Measurements from ENCODE around the gene MED13. TPM values are rescaled to one million over a fixed set of nuclear protein-coding genes. Genes with fewer than 3 reads are reported as not detected.

MED13 gene
- total RNA-seq, 1 donor = 88.1 TPM

- TF ChIP-seq, protein P1, sequence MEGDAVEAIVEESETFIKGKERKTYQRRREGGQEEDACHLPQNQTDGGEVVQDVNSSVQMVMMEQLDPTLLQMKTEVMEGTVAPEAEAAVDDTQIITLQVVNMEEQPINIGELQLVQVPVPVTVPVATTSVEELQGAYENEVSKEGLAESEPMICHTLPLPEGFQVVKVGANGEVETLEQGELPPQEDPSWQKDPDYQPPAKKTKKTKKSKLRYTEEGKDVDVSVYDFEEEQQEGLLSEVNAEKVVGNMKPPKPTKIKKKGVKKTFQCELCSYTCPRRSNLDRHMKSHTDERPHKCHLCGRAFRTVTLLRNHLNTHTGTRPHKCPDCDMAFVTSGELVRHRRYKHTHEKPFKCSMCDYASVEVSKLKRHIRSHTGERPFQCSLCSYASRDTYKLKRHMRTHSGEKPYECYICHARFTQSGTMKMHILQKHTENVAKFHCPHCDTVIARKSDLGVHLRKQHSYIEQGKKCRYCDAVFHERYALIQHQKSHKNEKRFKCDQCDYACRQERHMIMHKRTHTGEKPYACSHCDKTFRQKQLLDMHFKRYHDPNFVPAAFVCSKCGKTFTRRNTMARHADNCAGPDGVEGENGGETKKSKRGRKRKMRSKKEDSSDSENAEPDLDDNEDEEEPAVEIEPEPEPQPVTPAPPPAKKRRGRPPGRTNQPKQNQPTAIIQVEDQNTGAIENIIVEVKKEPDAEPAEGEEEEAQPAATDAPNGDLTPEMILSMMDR (IDR thresholded peaks at IDR 0.05; ENCODE audit: insufficient read depth, low read depth, low read length) = no peak
- DNase-seq (ENCODE audit: low read depth) = no peak
- H3K4me3 ChIP-seq (ENCODE audit: low read depth, low read length) = no peak overlapping the region
Measured at GRCh38 chr17:61970030-61970429, 95.0 kb downstream of the MED13 start.

DNA sequence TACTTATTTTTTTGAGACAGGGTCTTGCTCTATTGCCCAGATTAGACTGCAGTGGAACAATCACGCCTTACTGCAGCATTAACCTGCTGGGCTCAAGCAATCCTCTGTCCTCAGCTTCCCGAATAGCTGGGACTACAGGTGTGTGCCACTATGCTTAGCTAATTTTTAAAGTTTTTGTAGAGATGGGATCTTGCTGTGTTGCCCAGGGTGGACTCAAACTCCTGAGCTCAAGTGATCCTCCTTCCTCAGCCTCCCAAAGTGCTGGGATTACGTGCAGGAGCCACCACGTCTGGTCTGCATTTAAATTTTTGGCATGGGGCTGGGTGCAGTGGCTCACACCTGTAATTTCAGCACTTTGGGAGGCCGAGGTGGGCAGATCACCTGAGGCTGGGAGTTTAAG is 96.3 kb downstream of the MED13 start:
- TF ChIP-seq, protein P1 (IDR thresholded peaks at IDR 0.05; ENCODE audit: insufficient read depth, low read depth, low read length) = no peak
- DNase-seq (ENCODE audit: low read depth) = no peak

DNA sequence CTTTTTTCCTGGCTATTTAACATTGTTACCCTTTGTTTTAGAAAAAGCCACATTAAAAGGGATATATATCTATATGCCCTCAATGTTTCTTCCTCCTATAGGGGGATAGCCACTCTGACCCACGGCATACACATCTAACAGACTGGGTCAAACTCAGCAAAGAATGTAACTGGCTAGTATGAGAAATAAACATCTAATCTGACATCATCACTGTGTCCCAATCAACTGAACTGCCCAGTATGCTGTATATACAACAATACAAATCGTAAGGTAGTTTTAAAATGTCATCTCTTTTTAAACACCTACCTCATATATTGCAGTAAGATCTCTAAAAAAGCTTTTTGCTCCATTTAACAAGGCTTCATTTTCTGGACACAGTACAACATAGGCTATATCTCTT is 97.3 kb downstream of the MED13 start:
- H3K4me3 ChIP-seq (ENCODE audit: low read depth, low read length) = no peak overlapping the region
- TF ChIP-seq, protein P1 (IDR thresholded peaks at IDR 0.05; ENCODE audit: insufficient read depth, low read depth, low read length) = no peak
- DNase-seq (ENCODE audit: low read depth) = no peak

More for the DNA sequence above, 96.3 kb downstream of the MED13 start:
- H3K4me3 ChIP-seq (ENCODE audit: low read depth, low read length) = no peak overlapping the region

- TF ChIP-seq, protein P1 (IDR thresholded peaks at IDR 0.05; ENCODE audit: insufficient read depth, low read depth, low read length) = no peak
Measured at GRCh38 chr17:61966191-61966590, 98.9 kb downstream of the MED13 start.

GRCh38 chr17:61955619-61956018 is 109.5 kb downstream of the MED13 start:
- no peak overlapping the region for H3K4me3 ChIP-seq (ENCODE audit: low read depth, low read length)
- no peak for DNase-seq (ENCODE audit: low read depth)
- TF ChIP-seq, protein P1 (IDR thresholded peaks at IDR 0.05; ENCODE audit: insufficient read depth, low read depth, low read length) = no peak

More at GRCh38 chr17:61966191-61966590, 98.9 kb downstream of the MED13 start:
- no peak overlapping the region for H3K4me3 ChIP-seq (ENCODE audit: low read depth, low read length)
- DNase-seq (ENCODE audit: low read depth) = no peak

DNA sequence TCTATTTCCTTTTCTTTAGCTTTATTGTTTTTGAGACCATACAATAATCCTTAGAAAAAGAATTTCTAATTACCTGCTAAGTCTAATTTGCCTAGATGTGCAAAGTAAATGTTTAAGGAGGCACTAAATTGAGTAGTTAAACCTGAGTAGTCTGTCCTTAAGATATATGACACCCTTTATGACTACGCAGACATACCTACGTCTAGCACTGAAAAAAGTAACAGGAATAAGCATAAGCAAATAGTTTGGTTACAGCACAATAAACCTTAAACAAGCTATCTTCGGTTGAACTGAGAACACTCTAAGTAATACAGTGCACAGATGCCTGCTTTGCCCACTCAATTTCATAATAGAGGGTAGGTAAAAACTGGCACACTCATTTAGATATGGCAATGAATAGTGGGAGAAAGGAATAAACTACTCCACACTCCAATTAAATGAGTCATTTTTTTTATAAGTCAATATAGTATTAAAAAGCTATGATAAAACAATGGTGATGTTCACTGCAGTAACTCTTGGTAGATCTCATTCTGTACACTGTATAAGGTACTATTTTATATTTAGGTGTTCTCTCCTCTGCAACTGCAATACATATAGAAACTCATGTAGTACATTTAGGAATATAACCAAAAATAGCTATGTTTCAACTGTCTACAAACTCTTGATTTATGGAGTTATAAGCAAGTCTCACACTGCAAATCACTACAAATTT is 117.6 kb downstream of the MED13 start:
- TF ChIP-seq, protein P1 (IDR thresholded peaks at IDR 0.05; ENCODE audit: insufficient read depth, low read depth, low read length) = no peak
- no peak for DNase-seq (ENCODE audit: low read depth)
- H3K4me3 ChIP-seq (ENCODE audit: low read depth, low read length) = no peak overlapping the region

- TF ChIP-seq, protein P1 (IDR thresholded peaks at IDR 0.05; ENCODE audit: insufficient read depth, low read depth, low read length) = no peak
- H3K4me3 ChIP-seq (ENCODE audit: low read depth, low read length) = no peak overlapping the region
- no peak for DNase-seq (ENCODE audit: low read depth)
Measured at GRCh38 chr17:61946359-61946758, 118.7 kb downstream of the MED13 start.
